ENCODE results near the gene MBD1. TPM values are rescaled to one million over a fixed set of nuclear protein-coding genes. Genes with fewer than 3 reads are reported as not detected.
"Not testable (repeated sequence)": the region's sequence is repeated elsewhere in the genome, so short reads cannot be mapped to it uniquely, and the experiment has no call there.

Gene MBD1
- total RNA-seq, 1 donor from 2014 or later, result 74.4 TPM

DNA sequence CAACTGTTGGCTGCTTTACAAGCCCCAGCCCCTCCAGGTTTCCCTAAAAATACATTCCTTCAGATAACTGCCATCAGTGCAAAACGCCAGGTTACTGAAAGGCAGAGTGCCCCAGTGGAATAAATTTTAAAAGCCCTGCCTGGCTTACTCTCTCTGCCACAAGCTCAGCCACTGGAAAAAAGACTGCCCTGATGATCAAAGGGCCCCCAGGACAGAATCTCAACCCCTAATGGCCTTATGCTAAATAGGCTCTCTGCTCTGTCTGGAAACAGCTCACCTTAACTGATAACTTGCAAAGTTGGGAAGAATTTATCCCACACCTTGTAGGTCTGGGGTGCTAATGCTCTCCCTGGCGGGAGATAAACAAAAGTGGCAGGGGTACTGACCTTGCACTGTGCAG is 48.9 kb downstream of the MBD1 start:
- Mint-ChIP-seq H3K36me3 (ENCODE audit: low read depth, unreplicated experiment) (no peaks in the 10 kb centered on the region), H3K27me3 (ENCODE audit: low read depth, unreplicated experiment) (peaks cover 4% of the 10 kb centered on the region), H3K27ac (ENCODE audit: unreplicated experiment) (no peak overlapping the region), H3K9me3 (ENCODE audit: unreplicated experiment) (peaks cover 5% of the 10 kb centered on the region), H3K4me3 (ENCODE audit: unreplicated experiment) (no peak overlapping the region), H3K4me1 (ENCODE audit: low read depth, unreplicated experiment) (peaks cover 4% of the 10 kb centered on the region)
- TF ChIP-seq, protein P1, sequence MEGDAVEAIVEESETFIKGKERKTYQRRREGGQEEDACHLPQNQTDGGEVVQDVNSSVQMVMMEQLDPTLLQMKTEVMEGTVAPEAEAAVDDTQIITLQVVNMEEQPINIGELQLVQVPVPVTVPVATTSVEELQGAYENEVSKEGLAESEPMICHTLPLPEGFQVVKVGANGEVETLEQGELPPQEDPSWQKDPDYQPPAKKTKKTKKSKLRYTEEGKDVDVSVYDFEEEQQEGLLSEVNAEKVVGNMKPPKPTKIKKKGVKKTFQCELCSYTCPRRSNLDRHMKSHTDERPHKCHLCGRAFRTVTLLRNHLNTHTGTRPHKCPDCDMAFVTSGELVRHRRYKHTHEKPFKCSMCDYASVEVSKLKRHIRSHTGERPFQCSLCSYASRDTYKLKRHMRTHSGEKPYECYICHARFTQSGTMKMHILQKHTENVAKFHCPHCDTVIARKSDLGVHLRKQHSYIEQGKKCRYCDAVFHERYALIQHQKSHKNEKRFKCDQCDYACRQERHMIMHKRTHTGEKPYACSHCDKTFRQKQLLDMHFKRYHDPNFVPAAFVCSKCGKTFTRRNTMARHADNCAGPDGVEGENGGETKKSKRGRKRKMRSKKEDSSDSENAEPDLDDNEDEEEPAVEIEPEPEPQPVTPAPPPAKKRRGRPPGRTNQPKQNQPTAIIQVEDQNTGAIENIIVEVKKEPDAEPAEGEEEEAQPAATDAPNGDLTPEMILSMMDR (IDR thresholded peaks at IDR 0.05; ENCODE audit: insufficient read depth, low read depth, low read length), result no peak
- no peak for TF ChIP-seq EZH2 (IDR thresholded peaks at IDR 0.05; ENCODE audit: insufficient read depth, low read length)
- Histone ChIP-seq H2AFZ (ENCODE audit: low read depth, low read length) (no peak overlapping the region), H3K4me2 (ENCODE audit: low read length) (no peak overlapping the region), H3K9ac (ENCODE audit: low read length) (no peak overlapping the region), H3K79me2 (ENCODE audit: insufficient read depth, low read length) (no peaks in the 10 kb centered on the region), H4K20me1 (ENCODE audit: insufficient read depth, low read length) (no peaks in the 10 kb centered on the region), H3K4me1 (ENCODE audit: insufficient read depth, low read length) (no peaks in the 10 kb centered on the region), H3K27me3 (ENCODE audit: insufficient read depth, low read length) (no peaks in the 10 kb centered on the region), H3K36me3 (ENCODE audit: insufficient read depth, low read length) (no peaks in the 10 kb centered on the region), H3K27ac (ENCODE audit: low read depth, low read length) (no peak overlapping the region), H3K4me3 (ENCODE audit: insufficient read depth, low read depth, low read length) (no peak overlapping the region), H3K9me3 (ENCODE audit: insufficient read depth, low read depth, low read length) (no peaks in the 10 kb centered on the region)
- FAIRE-seq (no peak), DNase-seq (ENCODE audit: low read depth) (no peak)

DNA sequence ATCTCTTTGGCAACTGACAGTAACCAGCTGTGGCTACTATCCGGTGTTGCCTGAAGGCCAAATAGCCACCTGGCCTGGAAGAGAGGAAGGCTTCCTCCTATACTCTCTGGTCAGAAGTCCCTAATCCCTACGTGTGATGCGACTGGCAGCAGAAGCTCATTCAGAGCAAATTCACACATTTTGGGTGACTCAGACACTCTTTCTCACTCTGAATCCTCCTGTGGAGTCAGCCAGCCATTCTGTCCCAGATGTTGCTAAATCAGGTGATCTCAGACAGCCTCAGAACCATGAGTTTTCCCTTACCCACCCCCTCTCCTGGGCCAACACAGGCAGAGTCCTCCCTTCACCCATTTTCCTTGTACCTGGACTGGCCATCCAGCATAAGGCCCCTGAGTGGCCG is 49.7 kb downstream of the MBD1 start:
- Mint-ChIP-seq H3K4me1 (ENCODE audit: low read depth, unreplicated experiment) (peaks cover 4% of the 10 kb centered on the region), H3K36me3 (ENCODE audit: low read depth, unreplicated experiment) (no peaks in the 10 kb centered on the region), H3K9me3 (ENCODE audit: unreplicated experiment) (peaks cover 5% of the 10 kb centered on the region), H3K27ac (ENCODE audit: unreplicated experiment) (no peak overlapping the region), H3K4me3 (ENCODE audit: unreplicated experiment) (no peak overlapping the region), H3K27me3 (ENCODE audit: low read depth, unreplicated experiment) (peaks cover 4% of the 10 kb centered on the region)
- TF ChIP-seq, protein P1 (IDR thresholded peaks at IDR 0.05; ENCODE audit: insufficient read depth, low read depth, low read length), result no peak
- no peak for TF ChIP-seq EZH2 (IDR thresholded peaks at IDR 0.05; ENCODE audit: insufficient read depth, low read length)
- H3K36me3 ChIP-seq (ENCODE audit: insufficient read depth, low read length), result no peaks in the 10 kb centered on the region
- no peak for DNase-seq (ENCODE audit: low read depth)
- no peaks in the 10 kb centered on the region for H4K20me1 ChIP-seq (ENCODE audit: insufficient read depth, low read length)
- H3K4me3 ChIP-seq (ENCODE audit: insufficient read depth, low read depth, low read length), result no peak overlapping the region
- H3K27me3 ChIP-seq (ENCODE audit: insufficient read depth, low read length), result no peaks in the 10 kb centered on the region
- no peaks in the 10 kb centered on the region for H3K9me3 ChIP-seq (ENCODE audit: insufficient read depth, low read depth, low read length)
- H3K4me1 ChIP-seq (ENCODE audit: insufficient read depth, low read length), result no peaks in the 10 kb centered on the region
- no peak overlapping the region for H3K4me2 ChIP-seq (ENCODE audit: low read length)
- no peaks in the 10 kb centered on the region for H3K79me2 ChIP-seq (ENCODE audit: insufficient read depth, low read length)
- H2AFZ ChIP-seq (ENCODE audit: low read depth, low read length), result no peak overlapping the region
- H3K9ac ChIP-seq (ENCODE audit: low read length), result no peak overlapping the region
- H3K27ac ChIP-seq (ENCODE audit: low read depth, low read length), result no peak overlapping the region
- no peak for FAIRE-seq

DNA sequence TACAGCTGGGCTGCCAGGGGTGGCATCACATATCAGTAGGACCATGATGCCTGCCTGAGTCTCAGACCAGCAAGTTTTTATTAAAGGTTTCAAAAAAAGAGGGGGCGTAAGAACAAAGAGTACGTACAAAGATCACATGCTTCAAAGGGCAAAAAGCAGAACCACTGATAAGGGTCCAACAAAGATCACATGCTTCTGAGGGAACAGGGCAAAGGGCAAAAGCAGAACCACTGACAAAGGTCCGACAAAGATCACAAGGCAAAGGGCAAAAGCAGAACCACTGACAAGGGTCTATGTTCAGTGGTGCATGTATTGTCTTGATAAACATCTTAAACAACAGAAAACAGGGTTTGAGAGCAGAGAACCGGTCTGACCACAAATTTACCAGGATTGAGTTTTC is 61.1 kb downstream of the MBD1 start:
- not testable (repeated sequence) for H3K9ac ChIP-seq (ENCODE audit: low read length); H3K79me2 ChIP-seq (ENCODE audit: insufficient read depth, low read length); H3K4me3 ChIP-seq (ENCODE audit: insufficient read depth, low read depth, low read length); H3K36me3 ChIP-seq (ENCODE audit: insufficient read depth, low read length); H3K27ac ChIP-seq (ENCODE audit: low read depth, low read length); H3K4me2 ChIP-seq (ENCODE audit: low read length); H3K27ac Mint-ChIP-seq (ENCODE audit: unreplicated experiment); DNase-seq (ENCODE audit: low read depth); FAIRE-seq; H4K20me1 ChIP-seq (ENCODE audit: insufficient read depth, low read length); H3K4me1 Mint-ChIP-seq (ENCODE audit: low read depth, unreplicated experiment); H2AFZ ChIP-seq (ENCODE audit: low read depth, low read length); H3K4me1 ChIP-seq (ENCODE audit: insufficient read depth, low read length); H3K9me3 ChIP-seq (ENCODE audit: insufficient read depth, low read depth, low read length); H3K36me3 Mint-ChIP-seq (ENCODE audit: low read depth, unreplicated experiment); H3K4me3 Mint-ChIP-seq (ENCODE audit: unreplicated experiment)
- peaks cover 20% of the 10 kb centered on the region for H3K9me3 Mint-ChIP-seq (ENCODE audit: unreplicated experiment)
- H3K27me3 ChIP-seq (ENCODE audit: insufficient read depth, low read length), result peaks cover 13% of the 10 kb centered on the region
- peaks cover 19% of the 10 kb centered on the region for H3K27me3 Mint-ChIP-seq (ENCODE audit: low read depth, unreplicated experiment)

Other genes with a start within 250 kb of the MBD1 start
- gene MYO5B, start 86.4 kb downstream of the MBD1 start, total RNA-seq, result 7.2 and 8.3 TPM in 2 replicates
- 0.46 and 0.68 TPM in 2 replicates for gene CFAP53, start 15.0 kb downstream of the MBD1 start, total RNA-seq
- 46.3 and 50.6 TPM in 2 replicates for gene CXXC1, start 6.2 kb upstream of the MBD1 start, total RNA-seq
- 1.2 and 2.6 TPM in 2 replicates for gene SKA1, start 93.5 kb upstream of the MBD1 start, total RNA-seq